Stimulated activated CD4-positive, alpha-beta T cell treated with anti-CD3 and anti-CD28 coated beads, TNF-alpha, amount 100 ng/mL, for 24 hours (primary cell): ENCODE results near the gene DGKG.

ENCODE experiments used
- DNase-seq, 3 experiments: peaks; one replicate each; pipeline ENCODE4 v3.0.0-alpha.2; 2020; ENCODE audit warnings: low read depth in 3 of 3

Gene DGKG

DNA sequence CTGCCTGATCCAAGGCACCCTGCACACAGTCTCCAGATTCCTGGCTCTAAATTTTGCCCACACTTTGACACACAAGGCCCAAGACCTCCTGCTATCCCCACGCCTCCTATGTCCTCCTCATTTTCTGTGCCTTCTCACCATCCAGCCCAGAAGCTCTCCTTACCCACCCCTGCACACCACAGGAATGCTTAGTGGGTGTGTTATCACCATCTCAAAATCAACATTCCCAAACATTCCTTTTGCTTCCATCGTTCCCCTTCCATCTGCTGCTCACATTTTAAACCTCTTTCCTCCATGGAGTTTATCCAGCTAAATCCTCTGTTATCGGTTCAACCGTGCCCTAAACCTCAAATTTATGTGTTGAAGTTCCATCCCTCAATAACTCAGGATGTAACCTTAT is 43.9 kb downstream of the DGKG start:
- no peak for DNase-seq

DNA sequence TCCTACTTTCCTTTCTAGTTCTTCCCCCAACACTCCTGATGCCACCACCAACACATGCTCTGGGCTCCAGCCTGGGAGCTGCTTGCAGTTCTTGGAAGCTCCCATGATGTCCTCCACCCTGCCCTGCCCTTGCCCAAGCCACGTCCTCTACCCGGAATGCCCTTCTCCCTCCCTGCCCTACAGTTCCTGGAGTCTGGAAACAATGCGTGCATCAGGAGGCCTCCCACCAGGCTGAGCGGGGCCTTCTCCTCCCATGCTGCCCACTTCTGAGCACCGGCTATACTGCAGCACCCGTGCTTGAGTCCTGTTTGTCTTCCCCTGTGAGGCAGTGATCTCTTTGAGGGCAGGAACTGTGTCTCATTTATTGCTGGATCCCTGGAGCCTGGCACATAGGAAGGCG is 44.6 kb downstream of the DGKG start:
- DNase-seq, result no peak

DNA sequence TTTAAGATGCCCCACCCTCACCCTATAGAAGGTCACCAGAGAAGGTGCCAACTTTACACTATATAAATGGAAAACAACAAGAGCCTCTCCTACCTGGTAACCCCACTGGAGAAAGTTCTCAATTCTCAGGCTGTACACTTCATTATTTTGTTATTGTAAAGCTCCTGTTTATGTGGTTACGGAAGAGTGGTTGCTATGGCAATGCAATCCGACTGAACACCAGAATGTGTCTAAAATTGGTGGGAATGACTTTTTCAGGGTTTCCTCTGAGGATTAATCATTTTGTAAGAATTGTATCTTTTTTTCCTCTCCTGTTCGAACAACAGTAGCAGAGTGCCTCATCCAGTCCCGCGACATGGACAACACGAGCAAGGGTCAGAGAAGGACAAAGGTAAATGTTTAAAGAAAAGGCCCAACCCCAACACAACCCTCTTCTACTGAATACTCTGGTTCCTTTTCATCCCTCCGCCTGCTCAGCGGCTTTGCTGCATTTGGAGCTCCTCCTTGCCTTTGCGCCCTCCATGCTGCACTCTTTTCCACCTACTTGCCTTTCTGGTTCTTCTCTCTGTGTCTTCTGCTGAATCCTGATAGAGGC is 45.3 kb downstream of the DGKG start:
- no peak for DNase-seq

DNA sequence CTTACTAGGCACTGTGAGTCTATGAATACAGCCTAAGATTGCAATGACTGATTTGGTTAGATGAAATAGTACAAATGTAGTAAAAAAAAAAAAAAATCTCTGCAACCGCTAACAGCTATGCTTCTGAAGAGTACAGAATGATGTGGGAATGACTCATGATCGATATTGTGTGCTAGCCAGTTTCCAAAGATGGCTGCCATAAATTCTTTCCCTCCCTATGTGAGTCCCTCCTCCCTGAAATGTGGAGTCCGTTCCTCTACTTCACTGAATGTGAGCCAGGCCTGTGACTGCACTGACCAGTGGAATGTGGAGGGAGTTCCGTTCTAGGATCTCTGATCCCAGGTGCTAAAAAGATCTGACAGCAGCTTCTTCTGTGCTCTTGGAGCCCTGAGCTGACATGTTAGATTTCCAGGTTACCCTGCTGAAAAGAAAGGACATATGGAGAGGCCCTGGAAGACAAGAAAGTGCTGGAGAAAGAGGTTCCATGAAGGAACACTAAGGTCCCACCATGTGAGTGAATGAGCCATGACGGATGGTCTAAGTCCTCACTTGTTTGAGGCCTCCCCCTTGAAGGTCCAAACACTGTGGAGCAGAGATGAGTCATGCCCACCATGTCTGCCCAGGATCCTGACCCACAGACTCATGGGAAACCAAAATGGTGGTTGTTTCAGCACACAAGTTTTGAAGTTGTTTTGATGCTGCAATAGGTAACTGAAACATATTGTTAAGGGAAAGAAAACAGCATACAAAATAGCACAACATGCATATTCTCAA is 46.3 kb downstream of the DGKG start:
- DNase-seq, result no peak

DNA sequence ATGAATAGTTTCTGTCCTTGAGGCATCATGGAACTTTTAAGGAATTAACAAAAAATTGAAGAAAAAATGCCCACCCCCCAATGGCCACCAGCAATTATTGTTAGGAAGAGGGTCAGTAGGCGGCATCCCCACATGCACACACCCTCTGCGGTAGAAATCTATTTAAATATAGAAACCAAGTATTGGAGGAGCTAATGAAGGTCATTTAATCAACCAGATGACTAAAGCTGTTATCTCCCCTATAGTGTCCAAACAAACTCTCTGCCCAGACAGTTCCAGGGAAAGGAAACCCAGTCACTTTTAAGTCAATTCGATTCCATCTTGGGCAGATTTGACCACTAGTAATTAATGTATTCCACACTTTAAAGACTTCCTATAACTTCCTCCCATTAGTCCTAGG is 47.1 kb downstream of the DGKG start:
- DNase-seq, result no peak

DNA sequence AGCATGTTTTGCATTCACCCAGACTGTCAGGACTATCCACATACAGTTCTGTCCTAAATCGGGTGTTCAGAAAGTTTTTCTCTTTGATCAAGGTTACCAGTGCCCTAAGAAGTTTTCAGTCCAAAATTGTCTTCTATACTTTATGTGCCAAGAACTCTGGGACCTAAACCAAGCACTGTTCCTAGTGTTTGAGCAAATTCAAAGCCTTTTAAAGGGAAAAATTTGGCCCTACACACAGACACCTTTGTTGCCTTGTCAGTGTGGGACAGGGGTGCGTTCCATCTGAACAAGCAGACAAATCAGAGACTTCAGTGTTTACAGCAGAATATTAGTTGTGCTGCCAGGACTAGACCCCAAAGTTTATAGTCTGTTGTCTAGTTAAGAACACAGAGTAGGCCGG is 50.6 kb downstream of the DGKG start:
- DNase-seq, result no peak

DNA sequence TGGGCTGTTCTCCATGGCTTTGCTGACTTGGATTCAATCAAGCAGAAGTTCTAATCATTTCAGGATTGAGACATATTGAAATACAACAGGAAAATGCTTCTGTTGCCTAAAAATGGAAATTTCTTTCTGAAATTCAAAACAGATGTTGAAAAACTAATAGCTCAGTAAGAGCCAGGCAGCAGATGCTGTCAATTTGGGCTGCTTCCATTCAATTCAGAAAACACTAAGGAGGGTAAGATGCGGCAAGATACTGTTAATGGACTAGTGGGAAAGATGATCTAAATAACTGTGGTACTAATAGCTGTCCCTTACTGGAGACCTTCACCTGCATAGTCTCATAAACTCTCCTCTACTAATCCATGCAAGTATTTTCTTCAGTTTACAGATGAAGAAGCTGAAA is 53.5 kb downstream of the DGKG start:
- no peak for DNase-seq

DNA sequence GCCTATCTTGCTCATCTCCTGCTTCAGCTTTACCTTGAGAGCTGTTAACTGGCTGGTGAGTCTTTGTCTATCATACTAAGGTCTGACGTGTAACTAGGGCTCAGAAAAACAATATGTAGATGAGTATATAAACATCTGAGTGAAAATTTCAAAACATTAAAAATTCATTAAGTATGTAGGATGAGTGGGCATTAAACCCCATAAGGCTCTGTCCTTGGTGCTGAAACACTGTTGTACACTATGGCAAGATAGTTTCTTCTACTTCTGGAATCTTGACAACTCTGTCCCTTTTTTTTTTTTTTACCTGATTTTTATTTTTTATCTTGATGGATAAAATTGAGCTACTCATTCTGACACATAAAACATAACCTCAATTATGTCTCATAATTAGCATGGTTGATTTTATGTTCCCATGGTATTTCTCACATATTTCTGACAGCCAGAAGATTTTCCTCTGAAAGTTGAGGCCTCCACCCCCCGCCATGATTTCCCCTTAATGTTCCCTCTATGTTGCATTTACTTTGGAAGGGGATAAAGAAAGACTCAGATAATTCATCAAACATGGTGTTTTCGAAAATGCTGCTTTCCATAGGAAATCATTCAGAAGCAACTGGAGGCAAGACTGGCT is 54.3 kb downstream of the DGKG start:
- no peak for DNase-seq

DNA sequence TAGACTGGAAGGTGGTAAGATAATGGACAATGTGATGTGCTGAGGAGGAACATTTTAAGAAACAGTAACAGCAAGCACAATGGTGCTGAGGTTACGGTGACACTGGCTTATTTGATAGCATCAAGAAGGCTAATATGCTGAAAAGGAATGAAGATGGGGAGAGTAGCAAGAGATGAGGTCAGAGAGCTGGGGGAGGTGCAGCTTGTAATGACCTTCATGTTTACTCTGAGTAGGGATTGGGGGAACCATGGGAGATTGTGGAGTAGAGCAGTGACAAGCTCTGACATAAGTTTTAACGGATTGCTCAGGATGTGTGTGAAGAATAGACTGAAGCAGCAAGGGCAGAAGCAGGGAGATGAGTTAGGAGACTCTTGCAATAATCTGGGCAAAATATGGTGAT is 56.7 kb downstream of the DGKG start:
- no peak for DNase-seq

DNA sequence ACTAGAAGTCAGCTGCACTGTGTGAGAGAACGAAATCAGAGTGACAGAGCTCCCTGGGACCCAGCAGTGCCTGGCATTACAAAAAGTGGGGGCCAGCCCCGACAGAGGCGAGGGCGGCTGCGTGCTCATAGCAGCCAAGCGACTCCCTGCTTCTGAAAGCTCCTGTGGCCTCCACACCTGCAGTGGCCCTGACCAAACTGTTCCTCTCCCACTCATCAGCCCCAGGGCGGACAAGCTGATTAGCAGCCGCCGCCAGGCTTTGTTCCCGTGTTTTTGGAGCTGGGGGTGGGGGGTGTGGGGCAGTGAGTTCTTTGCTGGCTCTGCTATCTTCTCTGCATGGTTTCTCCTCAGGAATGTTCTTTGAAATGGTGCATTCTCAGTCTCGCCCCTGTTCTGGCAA is 58.1 kb downstream of the DGKG start:
- no peak for DNase-seq

DNA sequence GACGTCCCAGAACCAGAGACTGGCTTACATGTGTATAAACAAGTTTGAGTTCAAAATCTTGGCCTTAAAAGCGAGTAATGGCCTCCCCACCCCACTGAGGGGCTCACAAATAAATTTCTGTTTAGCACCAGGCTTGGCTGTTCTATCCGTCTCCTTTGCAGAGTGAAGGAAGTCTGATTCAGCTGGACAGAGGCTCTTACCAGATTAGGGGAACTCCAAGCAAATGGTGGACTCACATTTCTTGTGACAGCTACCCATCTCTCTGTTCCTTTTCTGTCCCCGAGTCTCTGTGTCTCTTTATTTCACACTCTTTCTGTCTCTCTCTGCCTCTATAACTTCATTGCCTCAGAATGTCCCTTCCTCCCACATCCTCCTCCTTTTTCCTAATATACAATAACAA is 62.7 kb downstream of the DGKG start:
- no peak for DNase-seq

DNA sequence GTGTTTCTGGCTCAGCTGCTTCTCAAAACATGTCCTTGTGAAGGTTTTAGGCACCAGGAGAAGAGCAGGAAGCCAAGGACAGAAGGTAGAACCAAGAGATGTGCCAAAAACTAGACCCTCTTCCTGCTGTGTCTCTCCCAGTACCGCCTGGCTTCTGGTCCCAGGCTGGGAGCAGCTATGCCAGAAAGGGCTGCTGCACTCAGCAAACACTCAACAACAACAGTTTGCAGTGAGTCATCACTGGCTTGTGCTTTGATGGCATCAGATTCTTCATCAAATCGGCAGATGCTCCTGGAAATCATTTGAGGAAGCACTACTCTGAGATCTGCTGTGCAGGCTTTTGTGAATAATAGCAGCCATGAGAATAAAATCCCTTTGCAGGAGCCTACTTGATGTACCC is 63.2 kb downstream of the DGKG start:
- no peak for DNase-seq

DNA sequence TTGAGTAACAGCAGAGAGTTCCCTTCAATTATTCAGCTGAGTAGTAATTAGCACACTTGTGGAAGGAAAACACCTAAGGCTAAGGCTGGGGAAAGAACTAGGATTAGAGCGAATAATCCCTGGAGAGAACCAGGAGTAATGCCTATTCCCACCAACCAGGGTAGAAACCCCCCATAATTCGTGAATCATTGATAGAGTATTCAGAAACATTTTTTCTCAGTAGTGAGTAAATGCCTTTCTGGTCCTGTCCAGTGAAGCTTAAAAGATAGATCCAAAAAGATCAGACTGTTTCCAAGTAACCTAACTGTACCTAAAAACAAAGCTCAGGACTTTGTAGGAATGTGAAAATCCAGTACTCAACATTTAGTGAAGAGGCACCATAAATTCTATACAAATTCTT is 71.2 kb downstream of the DGKG start:
- DNase-seq, result no peak

DNA sequence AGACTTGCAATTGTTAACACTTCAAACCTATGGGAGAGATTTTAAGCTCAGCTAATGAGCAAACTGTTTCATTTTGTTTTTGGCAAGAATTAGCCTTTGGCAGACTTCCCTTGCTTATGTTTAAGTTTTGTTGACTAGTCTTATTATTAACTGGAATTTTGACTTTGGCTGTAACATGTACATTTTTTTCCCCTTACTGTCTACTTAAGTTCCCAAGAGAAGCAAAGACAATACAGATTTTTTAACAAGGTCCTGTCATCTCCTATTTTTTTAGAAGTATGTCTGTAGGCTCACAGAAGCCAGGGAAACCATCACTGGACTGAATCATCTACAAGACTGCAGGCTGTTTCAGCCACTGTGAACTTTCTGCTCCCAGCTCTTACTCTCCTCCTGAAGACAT is 74.3 kb downstream of the DGKG start:
- DNase-seq, result no peak

DNA sequence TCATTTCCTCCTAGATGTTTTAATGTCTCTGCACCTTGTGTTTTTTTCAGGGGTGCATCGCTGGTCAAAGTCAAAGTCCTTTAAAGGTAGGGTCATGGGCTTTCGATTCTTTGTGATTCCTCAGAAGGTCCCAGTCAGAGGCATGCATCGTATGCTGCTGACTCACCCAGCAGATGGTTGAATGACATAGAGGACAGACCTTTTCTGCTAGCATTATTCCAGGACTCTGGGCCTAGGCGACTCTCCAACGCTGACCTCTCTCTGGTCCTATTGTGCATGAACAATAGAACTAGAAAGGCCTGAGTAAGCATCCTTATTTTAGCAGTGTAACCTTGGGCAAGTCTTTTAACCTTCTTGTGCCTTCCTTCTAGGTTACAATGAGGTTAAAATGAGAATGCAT is 75.9 kb downstream of the DGKG start:
- no peak for DNase-seq

DNA sequence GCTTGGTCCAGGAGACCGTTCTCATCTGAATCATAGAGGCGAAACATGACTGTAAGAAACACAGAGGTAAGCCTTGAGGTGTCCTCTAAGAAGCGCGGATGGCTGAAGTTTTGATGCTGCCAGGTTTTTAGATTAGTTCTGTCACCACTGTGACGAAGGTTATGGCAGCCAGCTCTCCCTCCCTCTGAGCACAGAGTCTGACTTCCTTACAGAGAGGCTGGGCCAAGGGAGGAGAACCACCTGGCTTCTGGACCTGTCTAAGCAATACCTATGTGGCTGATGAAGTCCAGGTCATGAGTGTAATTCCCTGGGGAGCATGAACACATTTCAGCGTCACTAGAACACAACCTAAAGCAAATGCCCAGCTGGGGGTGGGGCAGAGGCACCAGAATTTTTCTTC is 77.4 kb downstream of the DGKG start:
- no peak for DNase-seq

DNA sequence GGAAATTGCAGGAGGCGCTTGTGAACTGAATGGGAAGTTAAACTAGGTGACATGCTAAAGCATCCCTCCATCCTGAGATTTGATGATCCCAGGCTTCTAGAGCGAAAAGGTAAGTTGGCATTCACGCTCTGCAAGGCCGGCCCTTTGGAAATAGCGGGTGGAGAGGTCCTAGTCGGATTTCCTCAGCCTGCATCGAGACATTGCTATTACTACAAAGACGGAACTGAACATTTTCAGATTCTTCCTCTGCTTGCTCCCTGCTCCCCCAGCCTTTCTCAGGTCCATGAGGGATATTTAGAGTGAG is 77.7 kb downstream of the DGKG start:
- no peak for DNase-seq

DNA sequence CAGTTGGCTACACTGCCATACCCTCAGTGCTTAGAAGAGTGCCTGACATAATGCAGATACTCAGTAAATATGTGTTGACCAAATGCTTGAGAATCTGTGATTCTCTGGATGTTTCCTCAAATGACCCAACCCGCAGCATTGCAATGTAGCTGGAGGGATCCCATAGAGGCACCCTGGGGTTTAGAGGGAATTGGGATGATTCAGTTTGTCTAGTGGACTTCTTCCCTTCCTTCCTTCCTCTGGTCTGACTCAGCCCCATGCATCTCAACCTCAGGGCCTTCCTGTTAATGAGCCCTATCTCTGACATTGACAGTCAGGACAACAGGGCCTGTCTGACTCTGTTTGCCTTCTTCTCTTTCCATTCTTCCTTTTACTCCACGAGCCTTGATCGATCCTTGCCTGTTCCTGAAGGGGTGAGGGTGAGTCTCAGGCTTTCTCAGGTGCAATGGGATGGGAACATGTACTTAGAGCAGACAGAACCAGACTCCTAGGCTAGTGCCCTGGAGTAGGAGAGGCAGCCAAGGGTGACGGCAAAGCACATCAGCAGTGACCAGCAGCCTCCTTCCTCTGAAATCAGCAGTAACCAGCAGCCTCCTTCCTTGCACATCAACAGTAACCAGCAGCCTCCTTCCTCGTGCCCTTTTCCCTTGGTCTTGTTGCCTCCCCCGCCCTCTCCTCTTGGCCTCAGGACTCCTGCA is 78.2 kb downstream of the DGKG start:
- no peak for DNase-seq

DNA sequence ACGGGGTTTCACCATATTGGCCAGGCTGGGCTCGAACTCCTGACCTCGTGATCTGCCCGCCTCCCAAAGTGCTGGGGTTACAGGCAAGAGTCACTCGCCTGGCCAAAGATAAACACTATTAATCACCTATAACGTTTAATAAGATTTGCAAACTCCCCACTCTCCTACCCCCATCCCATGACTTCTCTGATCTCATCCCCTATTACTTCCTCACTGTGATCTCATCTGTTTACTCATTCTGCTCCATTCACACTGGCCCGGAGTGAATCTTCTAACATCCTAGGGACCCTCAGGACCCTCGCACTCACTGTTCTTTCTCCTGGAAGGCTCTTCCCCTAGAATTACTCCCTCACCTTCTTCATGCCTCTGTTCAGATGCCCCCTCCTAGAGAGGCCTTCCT is 78.9 kb downstream of the DGKG start:
- no peak for DNase-seq

DNA sequence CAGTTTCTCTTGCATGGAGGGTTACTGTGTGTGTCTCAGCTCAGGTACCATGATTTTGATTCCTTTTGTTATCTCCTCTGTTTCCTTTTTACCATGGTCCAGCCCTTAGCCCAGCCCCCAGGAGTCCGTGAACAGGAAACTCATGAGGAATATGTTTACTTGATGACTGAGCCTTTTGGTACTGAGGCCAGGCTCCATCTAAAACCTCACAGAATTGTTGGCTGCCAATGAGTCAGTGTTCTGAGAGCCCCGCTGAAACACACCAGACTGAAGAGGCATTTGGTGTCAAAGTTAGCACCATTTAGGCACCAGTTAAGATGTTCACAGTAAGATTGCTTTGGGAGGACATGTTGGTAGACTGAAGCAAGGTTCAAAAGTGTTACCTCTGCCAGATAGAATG is 80.9 kb downstream of the DGKG start:
- DNase-seq, result no peak

DNA sequence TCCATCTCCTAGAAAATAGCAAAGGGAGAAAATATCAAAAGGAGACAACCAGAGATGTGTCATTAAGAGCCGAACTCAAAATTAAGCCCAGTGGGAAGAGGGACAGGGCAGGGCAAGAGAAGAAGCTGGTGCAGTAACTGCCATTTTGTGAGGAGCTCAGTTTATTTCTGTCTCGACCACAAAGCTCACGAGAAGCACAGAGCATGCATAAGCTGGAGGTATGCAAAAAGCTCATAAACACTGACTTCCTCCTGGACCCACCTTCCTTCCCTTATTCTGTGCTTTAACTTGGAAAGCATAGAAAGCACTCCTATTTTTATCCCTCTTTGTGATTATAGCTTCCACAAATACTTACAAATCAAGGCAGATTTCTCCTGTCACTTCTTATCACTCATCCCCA is 81.3 kb downstream of the DGKG start:
- DNase-seq, result no peak

DNA sequence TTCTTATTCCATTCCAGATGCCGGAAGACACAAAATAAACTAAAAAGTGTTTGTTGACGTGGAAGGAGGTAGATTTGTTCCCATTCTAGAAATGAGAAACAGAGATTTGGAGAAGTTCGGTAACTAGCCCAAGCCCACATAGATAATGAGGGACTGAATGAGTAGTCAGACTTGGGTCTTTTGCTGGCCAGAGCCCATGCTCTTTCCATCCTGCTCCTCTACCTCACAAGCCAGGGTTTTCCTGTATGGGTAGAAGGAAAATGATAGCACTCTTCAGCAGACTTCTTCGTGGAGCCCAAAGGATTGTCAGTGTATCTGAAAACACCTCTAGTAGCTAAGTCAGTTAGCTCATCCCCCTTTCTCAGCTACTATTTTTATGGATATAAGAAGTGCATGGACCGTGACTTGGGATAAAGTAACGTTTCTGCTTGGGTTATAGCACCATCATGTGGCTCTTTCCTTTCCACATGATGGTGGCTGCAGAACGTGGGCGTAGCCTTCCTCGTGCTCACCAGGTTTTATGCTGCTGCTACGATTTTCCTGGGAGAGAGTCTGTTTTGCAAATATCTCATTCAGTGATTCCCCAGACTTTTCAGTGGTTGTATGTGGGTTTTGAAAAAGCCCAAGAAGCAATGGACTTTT is 84.6 kb downstream of the DGKG start:
- no peak for DNase-seq

DNA sequence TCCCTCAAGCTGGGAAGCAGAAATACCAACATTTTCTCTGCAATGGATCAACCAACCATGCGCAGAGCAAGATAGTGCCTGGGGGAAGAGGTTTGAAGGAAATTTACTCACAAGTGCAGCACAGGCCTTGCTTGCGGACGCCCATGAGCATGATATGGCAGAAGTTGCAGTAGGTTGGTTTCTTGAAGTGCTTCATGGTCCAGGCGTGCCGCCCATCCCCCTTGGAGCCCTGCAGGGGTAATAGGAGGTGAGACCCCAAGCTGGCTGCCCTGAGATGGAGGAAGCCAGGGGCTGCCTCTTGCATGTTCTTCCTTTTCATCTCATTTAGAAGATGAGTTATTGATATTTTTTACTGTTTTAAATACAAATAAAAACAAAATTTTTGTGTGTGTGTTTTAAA is 86.6 kb downstream of the DGKG start:
- no peak for DNase-seq
